Measurements from ENCODE around the gene SPRR2E.
"Not testable (repeated sequence)": the region's sequence is repeated elsewhere in the genome, so short reads cannot be mapped to it uniquely, and the experiment has no call there.

SPRR2E gene

DNA sequence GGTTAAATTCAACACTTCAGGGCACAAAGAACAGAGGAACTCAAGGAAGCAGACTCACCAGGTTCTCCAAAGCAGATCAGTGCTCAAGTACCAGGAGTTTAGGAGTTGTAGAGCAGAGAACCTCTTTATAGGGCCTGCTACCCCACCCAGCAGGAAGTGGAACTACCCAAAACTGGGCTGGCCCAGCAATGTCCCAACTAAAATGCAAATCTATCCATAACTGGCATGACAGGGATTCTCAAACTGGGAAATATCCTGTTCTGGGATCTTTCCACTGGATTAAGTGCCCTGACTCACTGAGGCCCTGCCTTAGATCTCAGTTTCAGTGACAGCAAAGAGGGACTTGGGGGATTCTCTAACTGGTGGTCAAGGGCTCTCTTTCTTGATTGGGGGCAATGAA is at the start of gene SPRR2E:
Gene SPRR2E (minus strand): TSS at position 101 of the 400 bp plus-strand sequence. CDS start 775 bp downstream, outside the sequence.
- no peak for DNase-seq (ENCODE audit: low read depth in 2 of 2)

DNA sequence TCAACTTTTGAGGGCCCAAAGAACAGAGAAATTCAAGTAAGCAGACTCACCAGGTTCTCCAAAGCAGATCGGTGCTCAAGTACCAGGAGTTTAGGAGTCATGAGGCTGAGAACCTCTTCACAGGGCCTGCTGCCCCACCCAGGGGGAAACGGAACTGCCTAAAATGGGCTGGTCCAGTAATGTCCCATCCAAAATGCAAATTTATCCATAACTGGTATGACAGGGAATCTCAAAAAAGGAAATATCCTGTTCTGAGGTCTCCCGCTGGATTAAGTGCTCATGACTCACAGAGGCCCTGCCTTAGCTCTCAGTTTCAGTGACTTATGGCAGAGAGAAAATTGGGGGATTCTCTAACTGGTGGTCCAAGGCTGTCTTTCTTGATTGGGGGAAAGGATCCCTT is 47.1 kb upstream of the SPRR2E start:
- no peak for DNase-seq (ENCODE audit: low read depth in 2 of 2)

DNA sequence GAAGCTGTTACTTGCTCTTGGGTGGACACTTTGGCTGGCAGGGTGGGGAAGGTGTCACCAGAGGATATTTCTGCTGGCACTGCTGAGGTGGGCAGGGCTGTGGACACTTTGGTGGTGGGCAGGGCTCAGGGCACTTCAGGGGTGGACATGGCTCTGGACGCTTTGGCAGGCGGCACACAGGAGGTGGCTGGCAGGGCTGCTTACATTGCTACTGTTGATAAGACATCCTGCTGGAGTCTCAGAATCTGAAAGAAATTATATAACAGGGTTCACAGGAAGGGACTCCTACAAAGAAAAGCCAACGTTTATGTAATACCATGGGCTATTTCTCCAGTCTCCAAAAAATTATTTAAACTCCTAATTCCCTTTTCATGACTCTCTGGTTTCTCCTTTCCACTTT is 46.2 kb upstream of the SPRR2E start:
- DNase-seq (ENCODE audit: low read depth in 2 of 2), result no peak

DNA sequence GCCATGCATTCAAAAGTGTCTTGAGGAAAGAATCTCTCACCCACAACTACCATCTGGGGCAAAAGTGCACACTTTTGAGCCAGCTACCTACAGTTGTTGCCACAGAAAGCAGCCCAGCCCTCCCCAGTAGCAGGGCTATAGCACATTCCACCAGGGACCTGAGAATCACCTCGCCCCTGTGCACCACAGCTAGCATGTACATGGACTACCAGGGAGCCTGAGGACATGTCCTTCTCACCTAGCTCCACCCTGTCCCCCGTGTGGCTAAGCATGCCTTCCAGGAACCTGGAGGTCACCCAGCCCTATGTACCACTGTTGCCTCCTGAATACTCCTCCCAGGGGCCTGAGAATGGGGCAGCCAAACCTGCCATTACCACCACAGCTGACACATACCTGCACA is 39.4 kb upstream of the SPRR2E start:
- DNase-seq (ENCODE audit: low read depth in 2 of 2), result no peak

DNA sequence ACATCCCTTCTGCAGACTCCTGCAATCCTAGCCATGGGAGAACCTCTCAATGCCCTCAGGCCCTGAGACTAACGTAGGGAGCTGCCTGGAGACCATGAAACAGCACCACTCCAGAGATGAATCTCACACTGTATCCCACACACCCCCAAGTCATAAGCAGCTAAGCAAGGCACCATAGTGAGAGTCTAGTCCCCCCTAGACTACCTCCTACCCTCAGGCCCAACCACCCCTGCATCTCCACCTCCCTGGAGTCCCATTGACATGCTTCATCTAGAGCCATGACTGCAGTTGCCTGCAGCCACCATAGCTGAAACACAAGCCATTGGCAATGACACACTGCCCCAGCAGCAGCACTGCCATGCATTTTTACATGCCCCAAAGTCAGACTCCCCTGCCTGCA is 38.9 kb upstream of the SPRR2E start:
- no peak for DNase-seq (ENCODE audit: low read depth in 2 of 2)

DNA sequence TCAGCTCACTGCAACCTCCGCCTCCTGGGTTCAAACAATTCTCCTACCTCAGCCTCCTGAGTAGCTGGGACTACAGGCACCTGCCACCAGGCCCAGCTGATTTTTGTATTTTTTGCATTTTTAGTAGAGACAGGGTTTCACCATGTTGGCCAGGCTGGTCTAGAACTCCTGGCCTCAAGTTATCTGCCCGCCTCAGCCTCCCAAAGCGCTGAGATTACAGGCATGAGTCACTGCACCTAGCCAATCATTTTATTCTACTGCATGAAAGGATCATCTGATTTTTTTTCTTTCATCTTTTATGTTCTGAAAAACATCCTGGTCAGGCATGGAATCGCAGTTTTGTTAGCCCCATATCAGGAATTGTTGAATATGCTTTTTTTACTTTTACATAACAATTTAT is 34.4 kb upstream of the SPRR2E start:
- not testable (repeated sequence) for DNase-seq (ENCODE audit: low read depth in 2 of 2)

DNA sequence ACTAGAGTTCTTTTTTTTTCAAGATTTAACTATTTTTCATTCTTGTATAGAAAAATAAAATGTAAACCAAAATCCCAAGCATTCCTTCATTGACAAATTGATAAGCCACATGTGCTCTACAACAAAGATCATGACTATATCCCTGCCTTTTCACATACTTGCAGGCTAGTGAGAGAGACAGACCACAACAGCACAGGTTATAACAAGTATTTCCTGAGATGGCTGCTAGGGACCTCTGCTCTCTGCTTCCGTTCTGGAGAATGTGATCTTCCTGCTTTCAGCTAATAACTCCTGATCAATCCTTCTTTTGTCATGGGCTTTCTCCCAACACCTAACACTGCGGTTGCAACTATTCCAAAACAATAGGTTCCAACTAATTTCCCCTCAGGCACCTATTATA is 33.0 kb upstream of the SPRR2E start:
- no peak for DNase-seq (ENCODE audit: low read depth in 2 of 2)

DNA sequence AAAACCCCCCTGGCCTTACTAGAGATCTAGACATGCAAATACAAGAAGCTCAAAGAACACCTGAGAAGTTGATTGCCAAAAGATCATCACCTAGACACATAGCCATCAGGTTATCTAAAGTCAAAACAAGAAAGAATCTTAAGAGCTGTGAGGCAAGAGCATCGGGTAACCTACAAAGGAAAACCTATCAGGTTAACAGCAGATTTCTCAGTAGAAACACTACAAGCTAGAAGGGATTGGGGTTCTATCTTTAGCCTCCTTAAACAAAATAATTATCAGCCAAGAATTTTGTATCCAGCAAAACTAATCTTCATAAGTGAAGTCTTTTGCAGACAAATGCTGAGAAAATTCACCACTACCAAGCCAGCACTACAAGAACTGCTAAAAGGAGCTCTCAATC is 31.2 kb upstream of the SPRR2E start:
- DNase-seq (ENCODE audit: low read depth in 2 of 2), result no peak

DNA sequence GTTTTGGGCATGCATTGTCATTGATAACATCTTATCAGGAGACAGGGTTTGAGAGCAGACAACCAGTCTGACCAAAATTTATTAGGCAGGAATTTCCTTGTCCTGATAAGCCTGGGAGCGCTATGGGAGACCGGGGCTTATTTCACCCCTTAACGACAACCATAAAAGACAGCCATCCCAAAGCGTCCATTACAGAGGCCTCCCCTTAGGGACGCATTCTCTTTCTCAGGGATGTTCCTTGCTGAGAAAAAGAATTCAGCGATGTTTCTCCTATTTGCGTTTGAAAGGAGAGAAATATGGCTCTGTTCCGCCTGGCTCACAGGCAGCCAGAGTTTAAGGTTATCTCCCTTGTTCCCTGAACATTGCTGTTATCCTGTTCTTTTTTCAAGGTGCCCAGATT is 29.5 kb upstream of the SPRR2E start:
- DNase-seq (ENCODE audit: low read depth in 2 of 2), result not testable (repeated sequence)

DNA sequence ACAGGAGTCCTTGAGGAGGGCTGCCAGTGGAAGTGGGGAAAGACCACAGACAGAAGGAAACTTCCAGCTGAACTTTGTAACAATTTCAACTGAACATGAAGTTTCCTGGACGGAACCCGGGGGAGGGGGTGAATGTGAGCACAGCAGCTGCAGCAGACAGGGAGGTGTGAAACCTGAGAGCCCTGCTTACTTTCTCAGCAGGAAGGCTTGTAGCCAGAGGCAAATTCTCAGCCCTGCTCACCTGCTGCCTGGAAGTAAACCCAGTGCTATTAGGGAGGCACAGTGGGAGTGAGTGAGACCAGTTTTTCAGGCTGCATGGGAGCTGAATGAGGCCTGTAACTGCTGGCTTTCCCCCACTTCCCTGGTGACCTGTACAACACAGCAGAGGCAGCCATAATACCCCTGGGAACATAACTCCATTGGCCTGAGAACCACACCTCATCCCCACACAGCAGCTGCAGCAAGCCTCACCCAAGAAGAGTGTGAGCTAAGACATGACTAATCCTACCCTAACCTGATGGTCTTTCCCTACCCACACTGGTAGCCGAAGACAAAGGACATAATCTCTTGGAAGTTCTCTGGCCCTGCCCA is 28.6 kb upstream of the SPRR2E start:
- no peak for DNase-seq (ENCODE audit: low read depth in 2 of 2)

DNA sequence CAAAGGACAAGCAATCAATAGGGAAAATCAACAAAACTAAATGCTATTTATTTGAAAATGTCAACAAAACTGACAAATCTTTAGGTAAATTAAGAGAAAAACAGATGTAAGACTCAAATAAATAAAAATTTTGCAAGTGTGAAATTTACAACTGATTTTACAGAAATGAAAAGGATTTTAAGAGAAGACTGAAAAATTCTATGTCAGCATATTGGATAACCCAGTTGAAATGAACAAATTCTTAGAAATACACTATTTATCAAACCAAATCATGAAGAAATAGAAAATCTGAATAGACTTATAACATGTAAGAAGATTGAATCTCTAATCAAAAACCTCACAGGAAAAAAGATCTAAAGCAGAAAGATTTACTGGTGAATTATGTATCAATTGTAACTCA is 26.6 kb upstream of the SPRR2E start:
- no peak for DNase-seq (ENCODE audit: low read depth in 2 of 2)

DNA sequence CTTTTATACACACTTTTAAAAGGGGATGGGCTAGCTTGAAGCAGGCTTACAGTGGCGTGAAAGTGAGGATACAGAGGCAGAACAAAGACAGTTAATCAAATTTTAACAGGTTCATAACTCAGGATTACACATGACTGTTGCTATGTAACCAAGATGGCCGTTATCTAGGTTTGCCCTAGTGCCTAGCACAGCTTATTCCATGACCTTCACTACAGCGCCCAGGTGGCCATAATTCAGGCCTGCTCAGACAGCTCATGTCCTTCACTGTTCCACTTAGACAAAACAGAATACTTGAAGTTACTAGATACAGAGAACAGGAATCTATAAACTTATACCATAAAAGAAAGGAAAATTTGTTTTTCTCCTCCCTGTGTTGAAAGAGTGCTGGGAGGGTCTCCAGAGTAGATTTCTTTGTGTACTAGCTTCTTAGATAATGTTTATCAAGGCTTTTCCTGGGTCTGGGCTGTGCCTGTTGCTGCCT is 25.2 kb upstream of the SPRR2E start:
- DNase-seq (ENCODE audit: low read depth in 2 of 2), result no peak

DNA sequence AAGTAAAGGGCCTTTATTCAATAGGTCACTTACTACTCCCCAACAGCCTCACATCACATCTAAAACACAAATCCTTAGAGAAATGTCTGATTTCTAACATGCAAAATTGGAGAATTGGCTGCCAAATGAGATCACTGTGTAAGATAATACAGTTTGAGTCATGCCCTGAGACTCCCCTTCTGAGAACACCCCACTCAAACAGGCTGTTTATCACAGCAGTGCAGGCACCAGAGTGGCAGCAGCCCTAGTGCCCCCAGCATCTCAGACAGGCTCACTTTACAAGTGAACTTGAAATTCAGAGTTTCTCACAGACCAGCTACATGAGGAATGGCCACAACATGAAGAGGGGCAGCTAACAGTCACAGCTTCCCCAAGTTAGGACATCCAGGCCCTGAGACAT is 20.9 kb upstream of the SPRR2E start:
- not testable (repeated sequence) for DNase-seq (ENCODE audit: low read depth in 2 of 2)

DNA sequence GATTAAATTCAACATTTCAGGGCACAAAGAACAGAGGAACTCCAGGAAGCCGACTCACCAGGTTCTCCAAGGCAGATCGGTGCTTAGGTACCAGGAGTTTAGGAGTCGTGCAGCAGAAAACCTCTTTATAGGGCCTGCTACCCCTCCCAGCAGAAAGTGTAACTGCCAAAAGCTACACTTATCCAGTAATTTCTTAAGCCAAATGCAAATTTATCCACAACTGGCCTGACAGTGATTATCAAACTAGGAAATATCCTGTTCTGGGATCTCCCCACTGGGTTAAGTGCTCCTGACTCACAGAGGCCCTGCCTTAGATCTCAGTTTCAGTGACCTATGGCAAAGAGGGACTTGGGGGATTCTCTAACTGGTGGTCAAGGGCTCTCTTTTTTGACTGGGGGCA is 19.1 kb upstream of the SPRR2E start, which contains the start of gene SPRR2F:
Gene SPRR2F (minus strand): TSS at position 101 of the 400 bp plus-strand sequence. CDS start 783 bp downstream, outside the sequence.
- DNase-seq (ENCODE audit: low read depth in 2 of 2), result no peak

DNA sequence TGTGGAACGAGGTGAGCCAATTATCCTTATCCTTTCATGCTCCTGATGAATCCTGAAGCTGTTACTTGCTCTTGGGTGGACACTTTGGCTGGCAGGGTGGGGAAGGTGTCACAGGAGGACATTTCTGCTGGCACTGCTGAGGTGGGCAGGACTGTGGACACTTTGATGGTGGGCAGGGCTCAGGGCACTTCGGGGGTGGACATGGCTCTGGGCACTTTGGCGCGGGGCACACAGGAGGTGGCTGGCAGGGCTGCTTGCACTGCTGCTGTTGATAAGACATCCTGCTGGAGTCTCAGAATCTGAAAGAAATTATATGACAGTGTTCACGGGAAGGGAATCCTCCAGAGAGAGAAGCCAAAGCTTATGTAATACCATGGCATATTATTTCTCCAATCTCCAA is 18.1 kb upstream of the SPRR2E start:
- not testable (repeated sequence) for DNase-seq (ENCODE audit: low read depth in 2 of 2)

DNA sequence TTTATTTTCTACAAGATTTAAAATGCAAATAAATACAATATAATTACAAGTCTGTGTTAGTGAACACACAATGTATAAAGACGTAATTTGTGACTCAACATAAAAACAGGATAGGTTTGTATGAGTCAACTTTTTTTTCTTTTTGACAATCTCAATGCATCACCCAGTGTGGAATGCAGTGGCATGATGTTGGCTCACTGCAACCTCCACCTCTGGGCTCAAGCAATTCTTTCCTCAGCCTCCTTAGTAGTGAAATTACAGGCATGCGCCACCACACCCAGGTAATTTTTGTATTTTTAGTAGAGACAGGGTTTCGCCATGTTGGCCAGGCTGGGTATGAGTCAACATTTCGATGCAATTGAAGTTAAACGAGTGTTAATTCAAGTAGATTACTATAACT is 5.9 kb upstream of the SPRR2E start:
- DNase-seq (ENCODE audit: low read depth in 2 of 2), result no peak

DNA sequence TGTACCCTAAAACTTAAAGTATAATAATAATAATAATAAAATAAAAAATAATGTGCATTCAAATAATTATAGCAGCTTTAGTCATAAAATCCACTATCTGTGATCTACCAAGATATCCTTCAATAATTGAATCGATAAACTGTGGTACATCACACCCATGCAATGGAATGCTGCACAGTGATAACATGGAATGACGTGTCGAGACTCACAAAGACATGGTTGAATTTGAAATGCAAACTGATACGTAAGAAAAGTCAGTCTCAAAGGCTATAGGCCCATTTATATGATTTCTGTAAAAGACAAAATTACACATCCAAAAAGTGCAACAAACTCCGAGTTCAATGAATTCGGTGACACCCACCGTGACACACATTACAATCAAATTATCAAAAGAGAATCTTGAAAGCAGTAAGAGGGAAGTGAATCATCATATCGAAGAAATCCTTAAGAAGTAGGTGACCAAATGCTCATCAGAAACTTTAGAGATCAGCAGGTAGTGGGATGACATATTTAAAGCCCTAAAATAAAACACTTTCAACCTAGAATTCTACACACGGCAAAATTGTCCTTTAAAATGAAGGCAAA is 5.2 kb upstream of the SPRR2E start:
- no peak for DNase-seq (ENCODE audit: low read depth in 2 of 2)

DNA sequence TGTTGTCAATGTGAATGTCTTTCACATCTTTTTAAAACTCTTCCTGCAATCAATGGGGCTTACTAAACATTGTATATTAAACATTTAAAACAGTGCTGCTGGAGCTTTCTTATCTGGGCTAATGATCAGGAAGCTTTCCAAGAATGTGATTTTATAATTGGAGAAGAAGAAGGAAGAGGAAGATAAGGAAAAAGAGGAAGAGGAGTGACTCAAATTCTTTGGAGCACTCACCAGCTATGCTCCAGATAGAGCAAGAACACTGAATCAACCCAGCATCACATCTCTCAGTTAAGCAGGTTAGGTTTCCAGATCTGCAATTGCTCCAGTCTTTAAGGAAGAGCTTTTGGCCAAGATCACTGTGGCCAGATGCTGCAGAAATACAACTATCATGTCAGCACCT is 1.4 kb upstream of the SPRR2E start:
- no peak for DNase-seq (ENCODE audit: low read depth in 2 of 2)

DNA sequence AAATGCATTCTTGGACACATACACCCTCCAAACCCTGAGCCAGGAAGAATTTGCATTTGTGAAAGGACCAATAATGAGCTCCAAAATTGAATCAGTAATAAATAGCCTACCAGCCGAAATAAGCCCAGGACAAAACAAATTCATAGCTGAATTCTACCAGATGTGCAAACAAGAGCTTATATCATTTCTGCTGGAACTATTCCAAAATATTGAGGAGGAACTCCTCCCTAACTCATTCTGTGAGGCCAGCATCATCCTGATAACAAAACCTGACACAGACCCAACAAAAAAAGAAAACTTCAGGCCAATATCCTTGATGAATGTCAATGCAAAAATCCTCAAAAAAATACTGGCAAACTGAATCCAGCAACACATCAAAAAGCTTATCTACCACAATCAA is 6.7 kb downstream of the SPRR2E start:
- DNase-seq (ENCODE audit: low read depth in 2 of 2), result no peak

DNA sequence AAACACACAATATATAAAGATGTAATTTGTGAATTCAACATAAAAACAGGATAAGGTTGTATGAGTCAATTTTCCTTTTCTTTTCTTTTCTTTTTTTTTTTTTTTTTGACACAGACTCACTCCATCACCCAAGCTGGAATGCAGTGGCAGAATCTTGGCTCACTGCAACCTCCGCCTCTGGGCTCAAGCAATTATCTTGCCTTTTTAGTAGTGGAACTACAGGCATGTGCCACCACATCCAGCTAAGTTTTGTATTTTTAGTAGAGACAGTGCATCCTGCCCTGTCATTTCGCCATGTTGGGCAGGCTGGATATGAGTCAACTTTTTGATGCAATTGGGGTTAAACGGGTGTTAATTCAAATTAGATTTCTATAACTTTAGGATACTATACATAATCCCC is 12.6 kb downstream of the SPRR2E start:
- DNase-seq (ENCODE audit: low read depth in 2 of 2), result no peak

DNA sequence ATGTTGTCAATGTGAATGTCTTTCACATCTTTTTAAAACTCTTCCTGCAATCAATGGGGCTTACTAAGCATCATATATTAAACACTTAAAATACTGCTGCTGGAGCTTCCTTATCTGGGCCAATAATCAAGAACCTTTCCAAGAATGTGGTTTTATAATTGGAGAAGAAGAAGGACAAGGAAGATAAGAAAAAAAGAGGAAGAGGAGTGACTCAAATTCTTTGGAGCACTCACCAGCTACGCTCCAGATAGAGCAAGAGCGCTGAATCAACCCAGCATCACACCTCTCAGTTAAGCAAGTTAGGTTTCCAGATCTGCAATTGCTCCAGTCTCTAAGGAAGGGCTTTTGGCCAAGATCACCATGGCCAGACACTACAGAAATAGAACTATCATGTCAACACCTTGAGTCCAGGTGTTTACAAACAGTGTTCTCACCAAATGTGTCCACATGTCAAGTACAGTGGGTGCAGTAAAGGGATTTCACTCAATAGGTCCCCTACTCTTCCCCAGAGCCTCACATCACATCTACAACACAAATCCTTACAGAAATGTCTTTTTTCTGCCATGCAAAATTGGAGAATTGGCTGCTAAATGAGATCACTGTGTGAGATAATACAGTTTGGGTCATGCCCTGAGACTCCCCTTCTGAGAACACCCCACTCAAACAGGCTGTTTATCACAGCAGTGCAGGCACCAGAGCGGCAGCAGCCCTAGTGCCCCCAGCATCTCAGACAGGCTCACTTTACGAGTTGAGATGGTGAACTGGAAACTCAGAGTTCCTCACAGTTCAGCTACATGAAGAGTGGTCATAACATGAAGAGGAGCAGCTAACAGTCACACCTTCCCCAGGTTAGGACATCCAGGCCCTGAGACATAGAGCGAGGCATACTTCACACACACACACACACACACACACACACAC is 21.3 kb downstream of the SPRR2E start:
- DNase-seq (ENCODE audit: low read depth in 2 of 2), result no peak

DNA sequence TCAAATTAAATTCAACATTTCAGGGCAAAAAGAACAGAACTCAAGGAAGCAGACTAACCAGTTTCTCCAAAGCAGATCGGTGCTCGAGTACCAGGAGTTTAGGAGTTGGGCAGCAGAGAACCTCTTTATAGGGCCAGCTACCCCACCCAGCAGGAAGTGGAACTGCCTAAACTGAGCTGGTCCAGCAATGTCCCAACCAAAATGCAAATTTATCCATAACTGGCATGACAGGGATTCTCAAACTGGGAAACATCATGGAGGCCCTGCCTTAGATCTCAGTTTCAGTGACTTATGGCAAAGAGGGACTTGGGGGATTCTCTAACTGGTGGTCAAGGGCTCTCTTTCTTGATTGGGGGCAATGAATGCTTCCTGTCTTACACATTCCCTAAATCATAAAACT is 22.8 kb downstream of the SPRR2E start, which contains the start of gene SPRR2B:
Gene SPRR2B (minus strand): TSS at position 101 of the 400 bp plus-strand sequence. CDS start 772 bp downstream, outside the sequence.
- no peak for DNase-seq (ENCODE audit: low read depth in 2 of 2)

DNA sequence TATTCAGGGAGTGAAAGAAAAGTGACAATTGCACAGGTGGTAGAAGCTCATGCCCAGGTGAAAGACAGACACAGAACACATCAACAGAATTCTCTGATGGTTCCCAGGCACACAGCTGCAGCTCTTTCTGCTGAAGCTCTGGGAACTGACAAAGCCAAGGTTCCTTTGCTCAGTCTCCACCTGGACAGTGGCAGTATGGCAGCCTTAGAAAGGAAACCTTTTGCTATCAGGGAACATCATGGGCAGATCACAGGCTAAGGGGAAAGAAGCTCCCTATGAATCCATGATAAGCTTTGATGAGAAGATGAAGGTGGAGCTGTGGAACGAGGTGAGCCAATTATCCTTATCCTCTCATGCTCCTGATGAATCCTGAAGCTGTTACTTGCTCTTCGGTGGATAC is 24.1 kb downstream of the SPRR2E start:
- no peak for DNase-seq (ENCODE audit: low read depth in 2 of 2)
